ENCODE results near the gene PUM1. TPM values are rescaled to one million over a fixed set of nuclear protein-coding genes. Genes with fewer than 3 reads are reported as not detected.
A peak's percentile ranks its signal among the peaks of the same experiment; 100 is the strongest.
"Not testable (repeated sequence)": the region's sequence is repeated elsewhere in the genome, so short reads cannot be mapped to it uniquely, and the experiment has no call there.

Gene PUM1
- polyA plus RNA-seq, 1 donor from 2014 or later = 88.0 TPM

DNA sequence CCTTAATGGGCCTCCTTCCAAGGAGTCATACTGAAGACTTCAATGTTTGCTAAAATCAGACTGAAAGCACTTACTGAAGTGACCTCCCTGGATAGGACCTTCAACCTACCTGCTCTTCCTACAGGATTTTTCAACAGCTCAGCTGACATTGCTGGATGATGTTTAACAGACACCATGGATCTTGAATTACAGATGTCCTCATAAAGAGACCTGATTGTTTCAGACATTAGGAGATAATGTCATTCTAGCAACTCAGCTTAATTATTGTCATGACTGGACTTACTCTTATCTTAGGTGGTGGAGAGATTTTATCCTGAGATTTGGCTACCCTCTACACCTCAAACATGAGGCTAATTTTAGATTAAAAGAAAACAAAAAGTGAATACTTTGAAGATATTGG is 83.1 kb downstream of the PUM1 start:
- H3K9me3 Mint-ChIP-seq = no peaks in the 10 kb centered on the region
- peaks cover 20 to 43% (median 40%) of the 10 kb centered on the region in 3 donors for H3K4me1 Mint-ChIP-seq
- peaks cover 5% of the 10 kb centered on the region for H3K36me3 Mint-ChIP-seq
- H3K4me3 Mint-ChIP-seq = peak overlapping the region in 1 of 4 donors; percentile 47
- H3K27ac Mint-ChIP-seq = peak overlapping the region; percentile 42 to 84 (median 47)
- no peaks in the 10 kb centered on the region for H3K27me3 Mint-ChIP-seq

DNA sequence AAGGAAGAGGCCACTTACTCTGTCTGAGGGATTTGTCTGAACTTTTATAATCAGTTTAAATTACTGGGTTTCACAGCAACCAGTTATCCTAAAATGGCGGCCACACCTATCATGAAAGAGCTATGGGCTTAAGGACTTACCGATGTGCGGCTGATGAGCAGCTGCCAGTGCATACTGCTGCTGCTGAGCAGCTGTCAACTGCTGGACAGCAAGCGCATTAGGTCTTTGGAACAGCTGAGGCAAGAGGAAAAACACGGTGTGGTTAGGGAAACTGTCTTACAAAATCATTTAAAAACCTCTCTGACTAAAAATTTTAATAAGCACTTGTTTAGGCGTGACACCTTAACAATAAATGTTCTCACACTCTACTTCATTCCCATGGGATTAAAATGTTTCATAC is 84.3 kb downstream of the PUM1 start:
- Mint-ChIP-seq H3K9me3 (no peaks in the 10 kb centered on the region), H3K27me3 (no peaks in the 10 kb centered on the region), H3K4me3 (peak overlapping the region in 1 of 4 donors; percentile 30), H3K4me1 (peaks cover 24 to 47% (median 46%) of the 10 kb centered on the region in 3 donors), H3K27ac (no peak overlapping the region), H3K36me3 (peaks cover 5% of the 10 kb centered on the region)

DNA sequence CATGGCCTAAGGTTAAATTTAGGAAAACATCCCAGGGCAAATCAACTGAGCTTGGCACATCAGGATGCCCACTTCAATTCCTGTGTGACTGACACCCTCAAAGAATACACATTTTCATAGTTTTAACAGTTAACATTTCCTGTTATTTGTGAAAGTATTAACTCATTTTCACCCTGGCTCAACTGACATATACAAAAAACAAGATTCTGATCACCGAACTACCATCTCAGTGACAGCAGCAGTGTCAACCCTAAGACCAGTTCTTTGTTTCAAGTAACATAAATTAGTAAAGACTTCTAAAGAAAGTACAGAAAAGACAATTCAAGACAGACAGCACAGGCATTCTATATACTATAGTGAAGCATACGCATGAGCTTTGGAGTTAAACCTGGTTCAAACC is 88.0 kb downstream of the PUM1 start:
- peaks cover 13 to 33% (median 25%) of the 10 kb centered on the region in 3 donors for H3K4me1 Mint-ChIP-seq
- H3K27ac Mint-ChIP-seq = peak overlapping the region; percentile 2 to 67 (median 53)
- no peaks in the 10 kb centered on the region for H3K9me3 Mint-ChIP-seq
- H3K36me3 Mint-ChIP-seq = peaks cover 5% of the 10 kb centered on the region
- no peak overlapping the region for H3K4me3 Mint-ChIP-seq
- no peaks in the 10 kb centered on the region for H3K27me3 Mint-ChIP-seq

DNA sequence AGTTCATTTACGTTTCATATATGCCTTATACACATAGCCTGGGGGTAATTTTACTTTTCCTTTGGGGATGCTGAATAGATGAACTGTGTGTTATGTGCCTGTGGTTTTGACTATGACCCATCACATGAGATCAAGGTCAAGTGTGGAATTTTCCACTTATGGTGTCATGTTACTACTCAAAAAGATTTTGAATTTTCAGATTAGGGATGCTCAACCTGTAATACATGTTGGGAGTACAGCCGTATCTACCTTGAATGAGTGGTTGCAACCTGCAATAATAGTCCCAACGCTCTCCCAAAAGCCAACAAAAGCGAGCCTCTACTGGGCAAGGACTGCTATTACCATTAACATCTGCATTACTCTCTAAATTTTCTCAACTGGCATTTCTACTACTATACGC is 88.4 kb downstream of the PUM1 start:
- H3K36me3 Mint-ChIP-seq = peaks cover 5% of the 10 kb centered on the region
- peak overlapping the region in 2 of 3 donors; percentile 2 to 73 for H3K27ac Mint-ChIP-seq
- peaks cover 12 to 29% (median 22%) of the 10 kb centered on the region in 3 donors for H3K4me1 Mint-ChIP-seq
- H3K9me3 Mint-ChIP-seq = no peaks in the 10 kb centered on the region
- no peak overlapping the region for H3K4me3 Mint-ChIP-seq
- H3K27me3 Mint-ChIP-seq = no peaks in the 10 kb centered on the region

DNA sequence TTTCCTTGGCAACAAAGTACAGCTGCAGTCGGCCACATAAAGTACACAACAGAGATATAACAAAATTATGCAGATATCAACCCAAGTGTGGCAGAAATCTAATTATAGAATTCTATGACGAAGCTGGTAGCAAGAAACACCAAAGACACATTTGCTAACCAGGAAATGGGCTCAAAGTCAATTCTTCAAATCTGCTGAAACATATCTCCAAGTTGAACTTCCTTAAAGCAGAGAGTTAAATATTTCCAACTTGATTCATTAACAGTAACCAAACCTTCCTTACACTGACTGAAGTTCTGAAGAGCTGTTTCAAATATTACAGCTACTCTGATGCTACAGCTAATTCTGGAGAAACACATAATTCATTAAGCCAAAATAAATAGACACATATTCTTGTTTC is 89.4 kb downstream of the PUM1 start:
- Mint-ChIP-seq H3K27me3 (no peaks in the 10 kb centered on the region), H3K4me1 (peaks cover 14 to 30% (median 28%) of the 10 kb centered on the region in 3 donors), H3K27ac (peak overlapping the region in 2 of 3 donors; percentile 4 to 73), H3K4me3 (peak overlapping the region in 1 of 4 donors; percentile 71), H3K36me3 (peaks cover 6% of the 10 kb centered on the region), H3K9me3 (no peaks in the 10 kb centered on the region)

DNA sequence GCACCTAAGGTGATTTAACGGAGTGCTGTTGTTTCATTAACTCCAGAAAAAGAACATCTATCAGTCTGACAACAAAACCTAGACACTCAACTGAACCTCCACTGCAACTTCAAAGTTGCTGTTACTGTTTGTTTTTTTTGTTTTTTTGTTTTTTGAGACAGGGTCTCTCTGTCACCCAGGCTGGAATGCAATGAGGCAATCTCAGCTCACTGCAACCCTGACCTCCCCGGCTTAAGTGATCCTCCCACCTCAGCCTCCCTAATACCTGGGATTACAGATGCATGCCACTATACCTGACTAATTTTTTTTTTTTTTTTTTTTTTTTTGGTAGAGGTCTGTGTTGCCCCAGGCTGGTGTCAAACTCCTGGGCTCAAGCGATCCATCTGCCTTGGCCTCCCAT is 90.3 kb downstream of the PUM1 start:
- Mint-ChIP-seq H3K36me3 (peaks cover 5% of the 10 kb centered on the region), H3K9me3 (no peaks in the 10 kb centered on the region), H3K27me3 (no peaks in the 10 kb centered on the region), H3K4me1 (peaks cover 14 to 31% (median 30%) of the 10 kb centered on the region in 3 donors), H3K27ac (no peak overlapping the region), H3K4me3 (no peak overlapping the region)

DNA sequence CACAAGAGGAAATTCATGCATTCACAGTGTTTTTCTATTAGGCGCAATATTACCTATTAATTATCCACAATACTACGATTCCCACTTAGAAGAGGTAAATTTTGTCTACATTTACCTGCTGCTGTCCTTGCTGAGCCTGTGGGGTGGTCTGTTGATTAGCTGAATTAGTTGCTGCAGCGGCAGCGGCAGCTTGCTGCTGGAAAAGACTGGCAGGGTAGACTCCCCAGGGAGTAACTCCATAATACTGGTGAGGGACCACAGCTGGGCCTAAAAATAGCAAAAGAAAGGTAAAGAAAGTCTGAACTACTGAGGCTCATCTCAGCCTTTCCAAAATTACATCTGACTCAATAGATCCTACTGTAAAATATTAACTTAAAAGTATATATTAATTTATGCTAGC is 91.0 kb downstream of the PUM1 start:
- Mint-ChIP-seq H3K9me3 (no peaks in the 10 kb centered on the region), H3K36me3 (peaks cover 3% of the 10 kb centered on the region), H3K27ac (no peak overlapping the region), H3K27me3 (no peaks in the 10 kb centered on the region), H3K4me1 (peaks cover 14 to 30% (median 29%) of the 10 kb centered on the region in 3 donors), H3K4me3 (no peak overlapping the region)

DNA sequence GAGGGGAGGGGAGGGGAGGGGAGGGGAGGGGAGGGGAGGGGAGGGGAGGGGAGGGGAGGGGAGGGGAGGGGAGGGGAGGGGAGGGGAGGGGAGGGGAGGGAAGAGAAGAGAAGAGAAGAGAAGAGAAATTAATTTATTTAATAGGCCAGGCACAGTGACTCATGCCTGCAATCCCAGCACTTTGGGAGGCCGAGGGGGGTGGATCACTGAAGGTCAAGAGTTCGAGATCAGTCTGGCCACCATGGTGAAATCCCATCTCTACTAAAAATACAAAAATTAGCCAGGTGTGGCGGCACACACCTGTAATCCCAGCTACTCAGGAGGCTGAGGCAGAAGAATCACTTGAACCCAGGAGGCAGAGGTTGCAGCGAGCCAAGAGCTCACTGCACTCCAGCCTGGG is 93.2 kb downstream of the PUM1 start:
- H3K9me3 Mint-ChIP-seq, H3K4me3 Mint-ChIP-seq, H3K36me3 Mint-ChIP-seq, H3K27me3 Mint-ChIP-seq, H3K27ac Mint-ChIP-seq: not testable (repeated sequence)
- peaks cover 14 to 24% (median 22%) of the 10 kb centered on the region in 3 donors for H3K4me1 Mint-ChIP-seq

DNA sequence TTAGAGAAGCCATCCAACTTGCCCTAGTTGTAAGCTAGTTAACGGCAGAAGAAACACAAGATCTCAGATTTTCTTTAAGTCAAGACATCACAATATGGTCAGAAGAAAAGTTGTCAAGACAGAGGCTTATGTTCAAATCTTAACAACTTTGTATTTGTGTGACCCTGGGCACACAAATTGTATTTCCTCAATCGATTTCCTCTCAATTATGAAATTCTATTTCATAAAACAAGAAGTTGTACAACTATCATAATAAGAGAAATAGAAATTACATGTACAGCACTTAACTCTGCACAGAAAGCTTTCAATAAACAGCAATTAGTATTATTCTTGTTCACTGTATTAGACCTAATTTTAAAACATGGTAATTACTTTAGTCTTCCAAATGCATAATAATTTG is 94.0 kb downstream of the PUM1 start:
- Mint-ChIP-seq H3K4me1 (peaks cover 10 to 16% (median 15%) of the 10 kb centered on the region in 3 donors), H3K4me3 (no peak overlapping the region), H3K27me3 (no peaks in the 10 kb centered on the region), H3K27ac (no peak overlapping the region), H3K36me3 (peaks cover 5% of the 10 kb centered on the region), H3K9me3 (no peaks in the 10 kb centered on the region)

DNA sequence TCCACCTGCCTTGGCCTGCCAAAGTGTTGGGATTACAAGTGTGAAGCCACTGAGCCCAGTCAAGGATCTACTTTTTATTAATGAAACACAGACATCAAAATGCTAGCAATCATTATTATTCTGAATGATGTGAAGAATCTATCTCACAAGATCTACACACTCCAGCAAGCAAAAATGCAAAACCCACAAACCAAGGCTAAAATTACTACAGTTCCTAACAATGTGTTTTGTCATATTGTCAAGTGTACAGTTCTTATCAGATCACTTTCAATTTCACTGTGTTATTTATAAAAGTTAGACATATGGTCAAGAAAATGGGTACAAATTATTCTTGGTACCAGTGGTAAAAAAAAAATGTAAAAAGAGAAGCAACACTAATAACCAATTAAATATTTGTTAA is 95.6 kb downstream of the PUM1 start:
- Mint-ChIP-seq H3K27me3 (no peaks in the 10 kb centered on the region), H3K27ac (no peak overlapping the region), H3K4me3 (no peak overlapping the region), H3K4me1 (peaks cover 4 to 10% (median 9%) of the 10 kb centered on the region in 3 donors), H3K9me3 (no peaks in the 10 kb centered on the region), H3K36me3 (peaks cover 5% of the 10 kb centered on the region)

DNA sequence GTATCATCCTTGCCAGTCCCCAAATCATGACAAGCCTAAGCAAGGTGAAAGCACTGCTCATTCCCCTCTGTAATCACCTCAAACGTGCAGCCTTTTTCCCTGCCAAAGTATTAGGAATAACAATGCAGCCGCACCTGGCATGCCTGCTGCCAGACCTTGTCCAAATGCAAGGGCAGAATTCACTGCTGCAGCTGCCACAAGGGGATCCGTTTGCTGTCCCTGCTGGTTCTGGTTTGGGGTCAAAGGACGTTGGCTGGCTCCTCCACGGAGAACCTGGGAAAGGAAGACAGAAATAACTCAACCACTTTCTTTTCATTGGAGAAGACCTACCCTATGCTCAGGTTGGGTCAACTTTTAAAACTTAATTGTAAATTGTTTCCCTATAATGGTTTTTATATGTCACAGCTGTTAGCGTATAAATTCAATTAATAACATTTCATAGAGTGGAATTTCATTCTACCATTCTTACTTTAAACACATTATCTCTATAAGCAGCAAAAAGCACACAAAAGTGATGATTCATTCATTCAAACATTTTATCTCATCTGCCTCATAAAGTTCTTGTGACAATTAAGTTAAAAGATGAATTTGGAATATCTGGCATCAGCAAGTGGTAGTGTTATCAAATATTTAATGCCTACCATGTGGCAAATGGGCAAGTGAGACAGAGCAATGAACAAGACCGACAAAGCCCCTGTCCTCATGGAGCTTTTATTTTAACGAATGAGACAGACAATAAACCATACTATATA is 97.1 kb downstream of the PUM1 start:
- Mint-ChIP-seq H3K4me3 (no peak overlapping the region), H3K36me3 (peaks cover 7% of the 10 kb centered on the region), H3K4me1 (peaks cover 2 to 10% (median 8%) of the 10 kb centered on the region in 3 donors), H3K27me3 (no peaks in the 10 kb centered on the region), H3K9me3 (no peaks in the 10 kb centered on the region), H3K27ac (no peak overlapping the region)

DNA sequence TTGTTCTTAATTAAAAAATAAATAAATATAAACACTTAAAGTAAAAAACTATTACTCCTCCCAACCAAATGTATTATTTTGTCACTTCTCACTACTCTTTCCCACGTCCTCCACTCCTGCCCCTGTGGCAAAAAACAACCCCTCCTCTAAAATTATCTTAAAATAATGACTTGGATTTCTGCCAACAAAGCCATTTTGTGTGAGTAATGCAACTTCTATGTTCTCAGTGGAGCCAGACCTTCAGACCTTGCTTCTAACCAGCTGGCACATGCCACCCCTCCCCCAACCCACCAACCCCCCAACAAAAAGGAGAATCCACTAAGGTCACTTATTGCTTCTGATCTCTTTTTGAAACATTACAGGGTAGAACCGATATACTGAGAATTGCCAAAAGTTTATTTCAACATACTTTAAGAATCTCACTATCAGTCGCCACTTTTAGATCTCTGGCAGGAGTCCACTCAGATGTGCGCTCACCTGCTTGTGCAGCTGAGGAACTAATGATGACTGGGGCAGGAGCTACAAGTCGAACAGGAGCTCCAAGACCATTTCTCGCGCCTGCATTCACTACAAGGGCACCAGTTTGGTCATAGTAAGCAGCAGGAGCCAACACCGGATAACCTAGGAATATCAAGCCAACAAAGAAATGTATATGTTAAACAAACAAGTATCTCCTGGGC is 98.7 kb downstream of the PUM1 start:
- H3K27me3 Mint-ChIP-seq = no peaks in the 10 kb centered on the region
- H3K4me1 Mint-ChIP-seq = peaks cover 2 to 13% (median 12%) of the 10 kb centered on the region in 3 donors
- H3K27ac Mint-ChIP-seq = peak overlapping the region in 1 of 3 donors; percentile 16
- no peak overlapping the region for H3K4me3 Mint-ChIP-seq
- H3K9me3 Mint-ChIP-seq = no peaks in the 10 kb centered on the region
- peaks cover 7% of the 10 kb centered on the region for H3K36me3 Mint-ChIP-seq

DNA sequence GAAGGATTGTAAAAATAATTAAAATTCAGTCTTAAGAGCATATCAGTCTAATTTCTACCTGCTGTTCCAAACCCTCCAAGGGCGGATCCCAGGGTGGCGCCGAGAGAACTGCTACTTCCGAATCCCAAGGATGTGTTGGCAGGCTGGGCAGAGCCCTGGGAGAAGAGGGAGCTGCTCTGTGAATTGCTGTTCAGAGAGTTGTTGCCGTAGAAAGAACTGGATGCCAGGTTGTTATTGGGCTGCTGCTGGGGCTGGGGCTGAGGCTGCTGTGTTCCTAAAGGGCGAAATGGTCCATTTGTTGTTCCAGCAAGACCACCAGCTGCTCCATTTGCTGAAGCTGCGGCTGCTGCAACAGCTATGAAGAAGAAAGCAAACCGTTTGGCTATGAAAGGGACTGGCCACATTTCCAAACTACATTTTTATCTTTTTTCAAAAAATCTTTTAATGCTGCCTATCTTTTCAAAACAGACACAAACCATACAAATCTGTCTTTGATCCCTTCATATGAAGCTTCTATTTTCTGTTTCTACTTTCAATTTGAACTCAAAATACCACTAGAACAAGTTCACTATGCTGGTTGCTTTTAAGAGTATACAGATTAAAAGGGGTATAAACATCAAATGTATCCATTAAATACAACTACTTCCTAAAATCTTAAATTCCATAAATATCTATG is 99.5 kb downstream of the PUM1 start:
- H3K4me1 Mint-ChIP-seq = peaks cover 0 to 8% (median 6%) of the 10 kb centered on the region in 3 donors
- H3K27me3 Mint-ChIP-seq = no peaks in the 10 kb centered on the region
- no peak overlapping the region for H3K4me3 Mint-ChIP-seq
- peak overlapping the region in 1 of 3 donors; percentile 56 for H3K27ac Mint-ChIP-seq
- peaks cover 4% of the 10 kb centered on the region for H3K36me3 Mint-ChIP-seq
- H3K9me3 Mint-ChIP-seq = no peaks in the 10 kb centered on the region

DNA sequence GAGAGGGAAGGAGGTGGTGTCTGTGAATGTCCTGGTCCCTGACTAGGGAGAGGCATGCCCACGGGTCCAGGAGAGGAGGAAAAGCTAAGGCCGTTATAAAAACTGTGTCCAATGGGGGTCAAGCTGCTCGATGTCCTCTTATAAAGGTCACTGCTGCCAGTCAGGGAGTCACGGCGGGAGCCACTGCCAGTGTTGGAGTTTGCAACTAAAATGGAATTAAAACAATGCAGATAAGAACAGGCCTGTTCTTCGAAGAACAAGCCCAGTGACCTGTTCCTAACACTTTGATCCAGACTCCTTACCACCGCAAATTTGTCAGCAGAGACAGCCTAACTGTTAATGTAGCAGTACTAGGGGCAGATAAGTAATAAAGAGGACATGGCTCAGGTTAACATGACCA is 100.8 kb downstream of the PUM1 start:
- Mint-ChIP-seq H3K9me3 (no peaks in the 10 kb centered on the region), H3K4me3 (no peak overlapping the region), H3K36me3 (peaks cover 4% of the 10 kb centered on the region), H3K4me1 (peaks cover 0 to 9% (median 3%) of the 10 kb centered on the region in 3 donors), H3K27me3 (no peaks in the 10 kb centered on the region), H3K27ac (no peak overlapping the region)

Measured in IgD-negative memory B cell (primary cell).